OCI-LY3 (cell line): ENCODE measurements around the gene GRAMD2A.

Source experiments
- CTCF ChIP-seq: fragments of 200-600, 300-600 bp; sonication (generic); IDR thresholded peaks from 2 replicates; pipeline ENCODE4 v1.5.1; 2014; ENCODE audit warnings: antibody characterized with exemption, low read length, low read depth
- EZH2phosphoT487 ChIP-seq: fragments of 200-600 bp; shearing (Covaris generic); IDR thresholded peaks from 2 replicates; pipeline ENCODE4 v1.6.1; 2018; ENCODE audit warnings: antibody characterized with exemption, mixed run types, low read depth

- TF ChIP-seq EZH2phosphoT487 (no peak), CTCF (no peak)
Measured at GRCh38 chr15:72133211-72133610, 64.4 kb downstream of the GRAMD2A start.
